HG03457 (cell line): ENCODE data around the gene SAMD4B.
A peak's percentile ranks its signal among the peaks of the same experiment; 100 is the strongest.

ENCODE experiments used
- ATAC-seq: cut with Tn5 transposase; IDR thresholded peaks from one replicate; pipeline ENCODE4 v1.9.1; 2021; ENCODE audit warnings: moderate number of reproducible peaks; ENCODE audit not compliant: unreplicated experiment

SAMD4B gene

DNA sequence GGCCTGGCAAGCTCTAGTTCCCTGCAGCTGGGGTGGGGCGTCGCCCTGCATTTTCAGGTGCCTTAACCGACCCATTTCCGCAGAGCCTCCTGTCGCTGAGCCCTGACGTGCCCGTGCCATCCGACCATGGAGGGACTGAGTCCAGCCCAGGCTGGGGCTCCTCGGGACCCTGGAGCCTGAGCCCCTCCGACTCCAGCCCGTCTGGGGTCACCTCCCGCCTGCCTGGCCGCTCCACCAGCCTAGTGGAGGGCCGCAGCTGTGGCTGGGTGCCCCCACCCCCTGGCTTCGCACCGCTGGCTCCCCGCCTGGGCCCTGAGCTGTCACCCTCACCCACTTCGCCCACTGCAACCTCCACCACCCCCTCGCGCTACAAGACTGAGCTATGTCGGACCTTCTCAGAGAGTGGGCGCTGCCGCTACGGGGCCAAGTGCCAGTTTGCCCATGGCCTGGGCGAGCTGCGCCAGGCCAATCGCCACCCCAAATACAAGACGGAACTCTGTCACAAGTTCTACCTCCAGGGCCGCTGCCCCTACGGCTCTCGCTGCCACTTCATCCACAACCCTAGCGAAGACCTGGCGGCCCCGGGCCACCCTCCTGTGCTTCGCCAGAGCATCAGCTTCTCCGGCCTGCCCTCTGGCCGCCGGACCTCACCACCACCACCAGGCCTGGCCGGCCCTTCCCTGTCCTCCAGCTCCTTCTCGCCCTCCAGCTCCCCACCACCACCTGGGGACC lies 65.6 kb downstream of the SAMD4B start:
- no peak for ATAC-seq

DNA sequence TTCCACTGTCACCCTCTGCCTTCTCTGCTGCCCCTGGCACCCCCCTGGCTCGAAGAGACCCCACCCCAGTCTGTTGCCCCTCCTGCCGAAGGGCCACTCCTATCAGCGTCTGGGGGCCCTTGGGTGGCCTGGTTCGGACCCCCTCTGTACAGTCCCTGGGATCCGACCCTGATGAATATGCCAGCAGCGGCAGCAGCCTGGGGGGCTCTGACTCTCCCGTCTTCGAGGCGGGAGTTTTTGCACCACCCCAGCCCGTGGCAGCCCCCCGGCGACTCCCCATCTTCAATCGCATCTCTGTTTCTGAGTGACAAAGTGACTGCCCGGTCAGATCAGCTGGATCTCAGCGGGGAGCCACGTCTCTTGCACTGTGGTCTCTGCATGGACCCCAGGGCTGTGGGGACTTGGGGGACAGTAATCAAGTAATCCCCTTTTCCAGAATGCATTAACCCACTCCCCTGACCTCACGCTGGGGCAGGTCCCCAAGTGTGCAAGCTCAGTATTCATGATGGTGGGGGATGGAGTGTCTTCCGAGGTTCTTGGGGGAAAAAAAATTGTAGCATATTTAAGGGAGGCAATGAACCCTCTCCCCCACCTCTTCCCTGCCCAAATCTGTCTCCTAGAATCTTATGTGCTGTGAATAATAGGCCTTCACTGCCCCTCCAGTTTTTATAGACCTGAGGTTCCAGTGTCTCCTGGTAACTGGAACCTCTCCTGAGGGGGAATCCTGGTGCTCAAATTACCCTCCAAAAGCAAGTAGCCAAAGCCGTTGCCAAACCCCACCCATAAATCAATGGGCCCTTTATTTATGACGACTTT lies 66.4 kb downstream of the SAMD4B start:
- no peak for ATAC-seq

DNA sequence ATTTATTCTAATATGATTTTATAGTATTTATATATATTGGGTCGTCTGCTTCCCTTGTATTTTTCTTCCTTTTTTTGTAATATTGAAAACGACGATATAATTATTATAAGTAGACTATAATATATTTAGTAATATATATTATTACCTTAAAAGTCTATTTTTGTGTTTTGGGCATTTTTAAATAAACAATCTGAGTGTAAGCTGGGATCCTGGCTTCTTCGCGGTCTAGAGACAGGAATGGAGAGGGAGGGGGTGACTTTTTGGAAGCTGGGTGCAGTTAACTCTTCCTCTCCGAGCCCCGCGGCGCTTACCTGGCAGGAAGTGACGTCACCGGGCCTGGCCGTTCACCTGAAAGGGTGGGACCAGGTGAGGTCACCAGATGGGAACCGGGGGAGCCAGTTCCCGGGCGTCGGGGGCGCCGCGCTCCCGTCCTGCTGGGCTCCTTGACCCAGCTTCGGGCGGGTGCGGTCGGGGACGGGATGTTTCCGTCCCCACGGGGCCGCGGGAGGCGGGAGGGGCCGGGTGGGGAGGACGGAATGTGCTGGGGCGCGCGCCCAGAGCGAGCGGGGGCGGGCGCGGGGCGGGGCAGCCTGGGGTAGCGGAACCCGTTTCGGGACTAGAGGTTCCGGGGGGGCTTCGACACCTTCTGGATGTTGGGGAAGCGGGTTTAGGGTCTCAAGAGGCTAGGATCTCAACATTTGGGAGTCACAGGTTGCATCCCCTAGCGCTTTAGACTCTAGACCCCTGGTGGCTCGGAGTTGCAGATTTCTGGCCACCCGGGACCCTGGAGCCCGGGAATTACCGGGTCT lies 67.2 kb downstream of the SAMD4B start:
- no peak for ATAC-seq

DNA sequence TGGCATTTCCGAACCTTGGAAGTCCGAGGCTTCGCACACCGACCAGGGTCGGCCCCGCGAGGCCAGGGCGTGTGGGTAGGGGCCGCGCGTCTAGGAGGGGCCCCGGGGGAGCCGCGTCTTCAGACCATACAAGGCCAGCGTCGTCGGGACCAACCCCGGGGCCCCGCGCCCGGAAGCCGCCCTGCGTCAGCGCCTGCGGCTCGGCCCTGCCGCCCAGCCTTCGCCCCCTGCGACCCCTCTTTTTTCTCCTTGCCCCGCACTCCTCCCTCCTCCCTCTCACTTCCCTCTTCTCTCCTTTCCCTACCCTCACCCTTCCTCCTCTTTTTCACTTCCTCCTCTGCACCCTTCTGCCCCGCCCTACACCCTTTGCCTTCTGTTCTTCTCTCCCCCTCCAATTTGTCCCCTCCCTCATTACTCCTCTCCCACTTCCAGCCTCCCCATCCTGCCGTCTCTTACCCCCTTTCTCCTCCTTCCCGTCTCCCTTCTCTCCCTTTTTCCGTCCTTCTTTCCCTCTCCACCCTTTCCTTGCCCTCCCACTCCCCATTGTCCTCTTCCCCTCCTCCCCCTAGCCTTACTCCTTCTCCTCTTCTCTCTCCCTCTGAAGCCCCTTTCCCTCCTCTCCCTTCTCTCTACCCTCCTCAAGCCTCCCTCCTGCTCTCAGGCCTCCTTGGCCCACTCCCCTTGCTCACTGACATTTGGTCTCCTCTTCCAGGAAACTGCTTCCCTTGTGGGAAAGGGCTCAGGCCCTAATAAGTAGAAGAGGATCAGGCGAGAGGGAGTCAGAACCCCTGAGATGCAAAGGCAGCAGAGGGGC lies 68.0 kb downstream of the SAMD4B start:
- ATAC-seq, result no peak

DNA sequence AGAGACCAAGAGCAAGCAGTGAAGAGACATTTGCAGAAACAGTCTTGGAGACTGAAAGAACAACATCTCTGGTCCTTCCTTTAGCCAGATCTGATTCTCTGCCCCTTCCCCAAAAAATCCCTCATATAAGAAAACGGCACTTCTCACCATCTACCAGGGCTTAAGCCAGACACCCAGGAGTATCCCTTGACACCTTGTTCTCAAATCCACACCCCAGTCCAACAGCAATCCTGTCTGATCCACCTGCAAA lies 68.5 kb downstream of the SAMD4B start:
- no peak for ATAC-seq

DNA sequence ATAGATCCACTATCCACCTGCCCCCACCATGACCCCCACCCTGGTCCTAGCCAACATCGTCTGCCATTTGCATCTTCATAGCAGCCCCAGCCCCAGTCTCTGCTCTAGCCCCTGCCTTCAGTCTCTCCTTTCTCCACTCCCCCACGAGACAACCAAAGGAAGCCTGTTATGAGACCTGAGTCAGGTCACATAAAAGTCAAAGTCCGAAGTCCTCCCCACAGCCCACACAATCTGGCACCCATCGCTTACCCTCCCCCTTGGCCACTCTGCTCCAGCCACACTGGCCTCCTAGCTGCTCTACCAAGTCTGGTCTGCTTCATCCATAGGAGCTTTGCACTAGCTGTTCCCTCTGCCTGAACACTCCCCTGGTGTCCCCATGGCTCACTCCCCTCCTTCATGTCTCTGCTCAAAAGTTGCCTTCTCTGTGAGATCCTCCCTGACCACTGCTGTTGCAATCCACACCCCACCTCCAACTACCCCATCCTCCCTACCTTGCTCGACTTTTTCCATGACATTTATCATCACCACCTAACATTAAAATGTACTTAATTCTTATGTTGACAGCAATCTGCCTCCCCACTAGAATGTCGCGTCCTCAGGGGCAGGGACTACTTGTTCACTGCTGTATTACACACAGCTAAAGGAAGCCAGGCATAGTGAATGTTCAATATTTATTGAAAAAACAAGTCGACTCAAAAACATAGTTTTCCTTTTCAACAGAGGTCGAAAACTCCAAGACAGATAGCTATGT lies 69.0 kb downstream of the SAMD4B start:
- no peak for ATAC-seq

DNA sequence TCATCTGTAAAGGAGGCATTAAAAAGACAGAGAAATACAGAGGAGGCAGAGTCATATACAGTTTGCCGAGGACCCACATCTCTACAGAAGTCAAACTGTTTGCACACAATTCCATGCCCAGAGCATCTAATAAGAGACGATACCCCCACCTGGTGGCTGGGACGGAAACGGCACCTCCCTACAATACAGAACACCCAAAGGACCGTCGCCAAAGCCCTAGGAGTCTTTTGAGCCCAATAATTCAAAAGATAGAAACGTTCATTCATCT lies 69.5 kb downstream of the SAMD4B start:
- peak; percentile 12 for ATAC-seq

DNA sequence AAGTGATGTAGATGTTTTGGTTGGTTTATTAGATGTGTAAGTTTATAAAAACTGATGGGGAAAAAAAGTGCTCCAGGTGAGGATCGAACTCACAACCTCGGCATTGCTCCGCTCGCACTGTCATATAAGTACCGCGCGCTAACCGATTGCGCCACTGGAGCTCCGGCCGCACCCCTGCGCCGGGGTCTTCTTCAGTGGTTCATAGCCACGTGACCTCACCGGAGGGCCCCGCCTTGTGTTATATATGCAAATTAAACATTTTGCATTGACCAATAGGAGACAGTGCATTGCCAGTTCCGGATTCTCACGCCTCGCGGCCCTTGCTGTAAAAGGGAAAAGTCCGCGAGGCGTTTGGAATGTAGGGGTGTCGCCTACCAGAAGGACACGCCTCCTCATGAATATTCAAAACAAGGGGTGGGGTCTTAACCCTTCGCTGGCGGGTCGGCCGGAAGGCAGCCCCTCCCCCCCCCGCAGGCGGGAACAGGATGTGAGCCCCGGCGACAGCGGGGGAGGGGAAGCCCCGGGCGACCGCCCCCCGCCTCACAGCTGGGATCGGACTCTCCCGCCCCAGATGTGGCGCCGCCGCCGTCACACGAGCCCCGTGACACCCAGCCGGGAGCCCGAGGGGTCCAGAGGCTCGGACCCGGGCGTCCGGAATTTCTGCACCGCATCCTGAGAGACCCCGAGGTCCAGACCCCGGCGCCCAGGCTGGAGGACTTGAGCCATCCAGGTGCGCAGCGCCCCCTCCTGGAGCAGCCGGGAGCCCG lies 70.1 kb downstream of the SAMD4B start, which contains the start of gene PLEKHG2:
Gene PLEKHG2, plus strand, starts transcription at position 570 of the 767 bp plus-strand sequence. CDS start 1,418 bp downstream, outside the sequence.
- ATAC-seq, result peak; percentile 43

DNA sequence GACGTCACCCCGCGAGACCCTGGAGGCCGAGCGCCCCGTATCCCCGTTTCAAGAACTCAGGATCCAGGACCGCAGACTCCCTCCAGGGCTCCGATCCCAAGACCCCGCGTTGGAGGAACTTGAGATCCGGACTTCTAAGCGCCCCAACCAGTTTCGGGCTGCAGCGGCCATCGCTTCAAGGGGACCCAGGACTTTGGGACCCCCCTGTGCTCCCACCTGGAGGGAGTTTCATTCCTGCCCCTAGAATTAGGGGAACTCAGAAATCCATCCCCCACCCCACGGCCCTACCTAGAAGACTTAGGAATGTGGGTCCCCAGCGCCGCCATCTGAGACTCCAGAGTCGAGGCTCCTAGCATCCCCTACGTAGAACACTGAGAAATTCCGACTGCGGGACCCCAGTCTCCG lies 70.6 kb downstream of the SAMD4B start:
- no peak for ATAC-seq

DNA sequence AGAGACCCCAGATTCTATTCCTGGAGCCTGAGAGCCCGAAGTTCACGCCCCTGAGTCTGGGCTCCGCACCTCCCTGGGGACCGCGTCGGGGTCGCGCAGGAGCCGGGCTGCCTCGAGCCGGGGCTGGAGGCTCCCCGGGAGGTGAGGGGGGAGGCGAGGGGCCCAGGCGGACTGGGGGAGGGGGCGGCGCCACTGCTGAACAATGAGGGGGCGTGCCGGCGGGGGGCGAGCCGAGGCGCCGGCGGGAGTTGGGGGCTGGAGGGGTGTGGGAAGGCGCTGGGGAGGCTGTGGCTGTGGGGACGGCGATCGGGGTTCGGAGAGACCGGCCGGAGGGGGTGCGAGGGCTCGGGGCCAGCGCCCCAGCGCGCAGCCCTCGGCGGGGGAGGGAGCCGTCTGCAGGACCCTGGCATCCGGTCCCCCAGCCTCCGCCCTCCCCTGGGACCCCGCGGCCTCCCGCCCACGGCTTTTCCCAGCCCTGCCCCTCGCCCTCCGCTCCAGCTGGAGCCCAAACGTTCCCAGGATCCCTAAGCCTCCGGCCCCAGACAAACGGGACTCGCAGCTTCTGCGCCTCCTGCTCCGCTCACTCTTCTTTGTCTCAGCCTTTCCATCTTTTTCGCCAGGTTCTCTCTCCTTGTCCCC lies 71.2 kb downstream of the SAMD4B start:
- ATAC-seq, result no peak

DNA sequence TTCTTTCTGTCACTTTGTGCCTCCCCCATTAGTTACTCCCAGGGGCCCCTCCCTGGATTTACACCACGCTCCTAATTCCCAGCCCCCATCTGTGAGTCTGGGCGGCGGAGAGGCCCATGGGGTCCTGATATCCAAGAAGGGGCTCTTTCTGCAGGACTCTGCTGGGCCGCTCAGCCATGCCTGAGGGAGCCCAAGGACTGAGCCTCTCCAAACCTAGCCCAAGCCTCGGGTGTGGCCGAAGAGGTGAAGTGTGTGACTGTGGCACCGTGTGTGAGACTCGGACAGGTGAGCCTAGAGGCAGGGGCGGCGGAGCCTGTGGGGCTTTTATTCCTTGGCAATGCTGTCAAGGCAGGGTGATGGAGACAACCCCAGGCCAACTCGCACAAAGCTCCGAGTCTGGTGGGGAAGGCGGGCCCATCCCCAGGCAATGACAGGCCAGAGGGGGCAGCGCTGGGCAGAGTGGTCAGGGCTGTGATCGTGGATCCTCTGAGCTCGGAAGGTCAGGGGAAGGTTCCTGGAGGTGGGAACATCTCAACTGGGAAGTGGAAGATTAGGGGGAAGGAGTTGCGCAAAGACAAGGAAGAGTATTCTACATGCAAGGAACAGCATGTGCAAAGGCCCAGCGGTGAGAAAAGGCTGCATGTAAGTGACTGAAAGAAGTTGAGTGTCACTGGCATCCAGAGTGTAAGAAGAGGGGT lies 71.8 kb downstream of the SAMD4B start:
- ATAC-seq, result no peak

DNA sequence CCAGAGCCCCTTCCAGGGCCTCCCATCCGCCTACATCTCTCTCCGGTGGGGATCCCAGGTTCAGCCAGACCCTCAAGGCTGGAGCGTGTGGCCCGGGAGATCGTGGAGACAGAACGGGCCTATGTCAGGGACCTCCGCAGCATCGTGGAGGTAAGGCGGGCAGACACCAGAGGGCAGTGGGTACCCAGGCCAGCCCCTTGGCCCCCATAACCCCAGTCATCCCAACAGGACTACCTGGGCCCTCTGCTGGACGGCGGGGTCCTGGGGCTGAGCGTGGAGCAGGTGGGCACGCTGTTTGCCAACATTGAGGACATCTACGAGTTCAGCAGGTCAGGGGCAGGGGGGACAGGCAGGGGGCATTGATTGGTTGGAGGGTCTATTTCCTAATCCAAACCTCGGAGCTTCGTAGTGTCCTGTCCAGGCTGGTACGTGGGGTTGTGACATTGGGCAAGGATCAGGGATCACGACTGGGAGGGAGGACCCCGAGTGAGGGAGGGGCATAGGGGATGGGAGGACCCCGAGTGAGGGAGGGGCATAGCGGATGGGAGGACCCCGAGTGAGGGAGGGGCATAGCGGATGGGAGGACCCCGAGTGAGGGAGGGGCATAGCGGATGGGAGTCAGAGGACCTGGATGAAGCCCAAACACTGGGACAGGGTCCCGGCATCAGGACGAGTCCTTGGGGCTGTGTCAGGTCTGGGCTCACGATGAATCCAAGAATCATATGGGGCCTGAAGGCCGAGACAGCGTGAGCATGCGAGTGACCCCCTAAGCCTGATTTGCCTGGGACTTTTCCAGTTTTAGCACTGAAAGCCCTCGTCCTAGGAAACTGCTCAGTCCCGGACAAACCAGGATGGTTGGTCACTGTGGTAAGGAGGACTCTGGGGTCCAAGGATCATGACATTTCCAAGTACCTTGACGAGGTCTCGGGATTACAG lies 73.2 kb downstream of the SAMD4B start:
- no peak for ATAC-seq

DNA sequence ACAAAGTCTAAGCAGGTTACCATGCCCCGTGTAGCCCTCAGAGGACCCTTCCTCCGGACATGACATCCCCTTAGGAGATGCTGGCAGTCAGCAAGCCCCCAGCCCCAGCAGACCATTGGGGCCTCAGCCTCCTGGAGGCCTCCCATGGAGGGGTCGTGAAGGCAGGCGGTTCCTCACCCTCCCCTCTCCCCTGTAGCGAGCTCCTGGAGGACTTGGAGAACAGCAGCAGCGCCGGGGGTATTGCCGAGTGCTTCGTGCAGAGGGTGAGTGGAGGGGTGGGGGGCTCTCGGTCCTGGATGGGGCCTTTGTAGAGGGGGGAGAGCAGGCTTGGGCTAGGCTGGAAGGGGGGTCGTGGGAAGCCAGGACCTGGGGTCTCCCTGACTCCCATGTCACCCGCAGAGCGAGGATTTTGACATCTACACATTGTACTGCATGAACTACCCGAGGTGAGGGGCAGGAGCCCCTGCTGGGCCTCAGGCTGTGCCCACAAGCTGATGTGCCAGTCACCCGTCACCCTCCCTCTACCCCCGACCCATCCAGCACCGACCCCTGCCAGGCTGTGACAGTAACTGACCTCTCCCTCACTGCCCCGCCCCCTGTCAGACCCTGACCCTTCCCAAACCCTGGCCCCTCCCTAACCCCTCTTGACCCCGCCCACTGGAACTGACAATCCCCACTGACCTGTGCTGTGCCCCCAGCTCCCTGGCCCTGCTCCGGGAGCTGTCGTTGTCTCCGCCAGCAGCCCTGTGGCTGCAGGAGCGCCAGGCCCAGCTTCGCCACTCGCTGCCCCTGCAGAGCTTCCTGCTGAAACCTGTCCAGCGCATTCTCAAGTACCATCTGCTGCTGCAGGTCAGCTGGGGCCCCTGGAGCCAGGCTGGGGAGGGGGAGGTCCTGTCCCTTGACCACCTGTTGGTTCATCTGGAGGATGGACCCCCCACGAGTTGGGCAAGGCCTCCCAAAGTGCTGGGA lies 74.2 kb downstream of the SAMD4B start:
- ATAC-seq, result no peak

DNA sequence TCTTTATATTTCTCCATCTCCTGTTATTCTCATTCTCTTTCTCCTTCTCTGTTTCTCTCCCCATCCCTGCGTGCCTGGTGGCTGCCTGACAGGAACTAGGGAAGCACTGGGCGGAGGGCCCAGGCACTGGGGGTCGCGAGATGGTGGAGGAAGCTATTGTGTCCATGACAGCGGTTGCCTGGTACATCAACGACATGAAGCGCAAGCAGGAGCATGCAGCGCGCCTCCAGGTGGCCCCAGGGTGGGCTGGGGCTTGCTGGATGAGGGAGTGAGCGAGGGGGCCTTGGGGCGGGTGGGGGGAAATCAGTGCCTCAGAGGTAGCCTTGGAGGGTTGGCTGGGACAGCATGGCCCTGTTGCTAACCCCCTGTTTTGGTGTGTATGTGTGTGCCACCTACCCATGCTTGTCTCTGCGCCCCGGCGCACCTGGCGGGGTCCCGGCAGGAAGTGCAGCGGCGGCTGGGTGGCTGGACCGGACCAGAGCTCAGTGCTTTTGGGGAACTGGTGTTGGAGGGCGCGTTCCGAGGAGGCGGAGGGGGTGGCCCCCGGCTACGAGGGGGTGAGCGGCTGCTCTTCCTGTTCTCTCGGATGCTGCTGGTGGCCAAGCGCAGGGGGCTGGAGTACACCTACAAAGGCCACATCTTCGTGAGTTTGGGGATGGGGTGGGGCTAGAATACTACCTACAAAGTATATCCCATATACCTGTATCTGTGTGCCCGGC lies 75.4 kb downstream of the SAMD4B start:
- no peak for ATAC-seq

DNA sequence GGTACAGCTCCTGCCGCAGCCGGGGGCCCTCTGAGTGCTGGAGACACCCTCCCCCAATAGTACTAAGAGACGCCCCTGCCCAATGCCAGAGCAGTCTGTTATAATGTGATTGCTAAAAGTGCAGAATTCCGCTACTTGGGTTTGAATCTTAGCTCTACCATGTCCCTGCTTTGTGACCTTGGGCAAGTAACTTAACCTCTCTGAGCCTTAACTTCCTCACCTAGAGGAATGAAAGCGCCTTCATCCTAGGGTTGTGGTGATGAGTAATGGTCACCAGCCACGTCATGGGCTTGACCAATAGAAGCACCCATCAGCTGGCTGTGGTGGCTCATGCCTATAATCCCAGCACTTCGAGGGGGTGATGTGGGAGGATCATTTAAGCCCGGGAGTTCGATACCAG lies 76.8 kb downstream of the SAMD4B start:
- no peak for ATAC-seq

DNA sequence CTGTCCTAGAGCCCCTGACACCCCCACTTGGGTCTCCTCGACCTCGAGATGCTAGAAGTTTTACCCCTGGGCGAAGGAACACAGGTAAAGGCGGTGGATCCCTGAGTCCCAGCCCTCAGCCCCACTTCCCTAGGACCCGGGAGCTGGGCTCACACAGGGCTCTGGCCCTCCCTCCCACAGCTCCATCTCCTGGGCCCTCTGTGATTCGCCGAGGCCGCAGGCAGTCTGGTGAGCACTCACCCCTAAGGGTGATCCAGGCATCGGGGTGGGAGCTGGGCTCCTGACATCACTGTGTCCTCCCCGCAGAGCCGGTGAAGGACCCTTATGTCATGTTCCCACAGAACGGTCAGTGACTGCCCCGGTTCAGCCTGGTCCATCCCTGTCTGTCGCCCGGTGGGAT lies 78.5 kb downstream of the SAMD4B start:
- no peak for ATAC-seq
